GM18868 (cell line): ENCODE results near the gene NPIPA1.
"Not testable (repeated sequence)": the region's sequence is repeated elsewhere in the genome, so short reads cannot be mapped to it uniquely, and the experiment has no call there.

ENCODE experiments used
- ATAC-seq: cut with Tn5 transposase; IDR thresholded peaks from one replicate; pipeline ENCODE4 v1.9.1; 2021; ENCODE audit warnings: mild to moderate bottlenecking, moderate library complexity; ENCODE audit not compliant: unreplicated experiment

Gene NPIPA1

DNA sequence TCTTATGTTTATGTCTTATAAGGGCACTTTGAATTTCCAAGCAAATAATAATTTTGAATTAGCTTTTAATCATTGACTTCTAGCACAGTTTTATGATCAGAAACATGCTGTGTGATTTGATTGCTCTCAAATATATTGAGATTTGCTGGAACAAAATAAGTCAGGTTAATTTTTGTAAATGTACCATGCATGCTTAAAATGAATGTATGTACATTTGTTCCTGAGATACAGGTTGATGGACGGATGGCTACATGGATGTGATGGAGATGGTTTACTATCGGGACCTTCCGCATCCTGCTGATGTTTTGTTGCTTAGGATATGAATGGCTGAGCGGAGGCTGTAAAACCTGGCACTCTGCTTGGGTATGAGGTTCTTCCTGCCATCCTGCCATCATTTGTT is at the start of gene NPIPA1:
Gene NPIPA1, plus strand, starts transcription at position 301 of the 400 bp plus-strand sequence. Its CDS starts 0 bp downstream, at position 301.
- not testable (repeated sequence) for ATAC-seq

DNA sequence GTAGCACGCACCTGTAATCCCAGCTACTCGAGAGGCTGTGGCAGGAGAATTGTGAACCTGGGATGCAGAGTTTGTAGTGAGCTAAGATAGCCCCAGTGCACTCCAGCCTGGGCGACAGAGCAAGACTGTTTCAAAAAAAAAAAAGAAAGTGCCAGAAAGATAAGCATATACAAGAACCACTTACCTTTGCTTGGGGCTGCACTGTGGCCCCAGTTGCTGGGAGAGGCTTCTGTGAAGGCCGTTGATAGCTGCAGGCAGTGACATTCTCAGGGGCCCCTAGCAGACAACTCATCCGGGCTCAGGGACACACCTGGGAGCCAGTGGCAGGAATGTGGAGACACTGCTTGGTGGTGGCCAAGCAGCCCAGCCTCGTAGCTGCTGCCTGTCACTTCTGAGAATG is 45.1 kb upstream of the NPIPA1 start:
- not testable (repeated sequence) for ATAC-seq

DNA sequence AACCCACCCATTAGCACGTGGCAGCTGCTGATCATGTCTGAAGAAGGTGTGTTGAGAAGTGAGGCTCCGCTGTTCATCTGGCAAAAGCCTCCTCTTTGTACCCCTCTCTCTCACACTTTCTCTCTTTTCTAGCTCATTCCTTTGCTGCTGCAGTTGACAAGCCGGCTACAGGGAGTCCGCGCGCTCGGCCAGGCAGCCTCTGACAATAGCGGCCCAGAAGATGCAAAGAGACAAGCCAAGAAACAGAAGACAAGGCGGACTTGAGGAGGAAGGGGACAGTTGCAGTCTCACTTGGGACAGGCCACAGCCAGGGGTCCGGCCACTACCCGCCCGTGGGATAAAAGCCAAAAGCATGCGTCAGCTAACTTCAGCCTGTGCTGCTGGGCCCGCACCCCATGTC is 41.9 kb upstream of the NPIPA1 start:
- ATAC-seq = not testable (repeated sequence)

DNA sequence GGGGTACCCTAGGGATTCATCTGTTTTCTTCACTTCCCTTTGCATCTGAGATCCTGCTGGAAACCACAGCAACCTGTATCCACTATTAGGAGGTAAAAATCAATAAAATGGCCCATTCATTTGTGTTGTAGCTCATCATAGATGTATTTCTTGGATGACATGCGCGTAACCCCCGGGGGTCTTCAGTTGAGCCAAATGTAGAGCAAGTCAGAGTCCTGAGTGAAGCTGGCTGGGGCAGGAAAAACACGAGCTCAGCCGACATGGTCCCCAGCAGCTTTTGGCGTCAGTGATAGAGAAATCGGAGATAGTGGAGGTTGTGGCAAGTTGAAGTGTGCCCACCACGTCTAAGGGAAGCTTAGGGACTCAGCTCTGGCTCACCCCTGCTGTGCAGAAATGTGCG is 41.2 kb upstream of the NPIPA1 start:
- not testable (repeated sequence) for ATAC-seq

DNA sequence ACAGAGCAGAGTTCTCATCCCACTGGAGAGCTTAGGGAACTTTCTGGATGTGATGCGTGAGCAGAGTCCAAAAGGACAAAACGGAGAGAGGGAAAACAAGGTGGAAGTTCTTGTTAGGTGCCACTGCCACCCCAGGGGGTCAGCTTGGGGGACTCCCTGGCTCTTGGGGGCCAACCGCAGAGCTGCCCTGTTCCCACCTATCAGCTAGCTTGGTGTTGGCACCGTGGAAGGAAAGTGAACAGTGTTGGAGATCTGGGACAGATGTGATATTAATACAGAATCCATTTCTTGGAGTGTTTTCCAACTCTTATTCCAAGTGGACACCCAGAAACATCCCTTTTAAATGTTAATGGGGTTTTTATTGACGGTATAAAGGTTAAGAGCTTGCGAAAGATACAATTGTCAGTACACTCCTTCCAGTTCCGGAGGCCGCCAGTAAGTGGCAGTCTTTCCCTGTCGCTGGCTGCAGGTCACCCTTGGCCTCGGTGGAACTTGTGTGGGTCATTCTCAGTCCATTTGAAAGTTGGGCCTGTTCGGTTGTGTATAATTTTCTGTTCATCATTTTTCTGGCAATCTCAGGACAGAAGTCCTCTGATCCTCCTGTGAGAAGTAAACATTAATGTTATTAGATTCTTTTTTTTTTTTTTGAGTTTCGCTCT is 40.1 kb upstream of the NPIPA1 start:
- ATAC-seq = not testable (repeated sequence)

DNA sequence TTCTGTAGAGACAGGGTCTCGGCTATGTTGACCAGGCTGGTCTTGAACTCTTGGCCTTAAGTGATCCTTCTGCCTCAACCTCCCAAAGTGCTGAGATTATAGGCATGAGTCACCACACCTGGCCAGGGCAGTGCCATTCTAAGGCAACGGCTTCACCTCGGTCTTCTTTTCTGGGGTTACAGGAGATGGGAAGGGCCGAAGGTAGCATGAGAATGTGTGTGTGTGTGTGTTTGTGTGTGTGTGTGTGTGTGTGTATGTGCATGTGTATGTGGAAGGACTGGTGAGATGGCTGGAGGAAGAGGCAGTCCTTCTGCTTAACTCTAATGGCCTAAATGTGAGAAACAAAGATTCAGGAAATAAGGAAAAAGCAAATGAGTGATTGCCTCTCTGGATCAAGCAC is 39.1 kb upstream of the NPIPA1 start:
- ATAC-seq = not testable (repeated sequence)

DNA sequence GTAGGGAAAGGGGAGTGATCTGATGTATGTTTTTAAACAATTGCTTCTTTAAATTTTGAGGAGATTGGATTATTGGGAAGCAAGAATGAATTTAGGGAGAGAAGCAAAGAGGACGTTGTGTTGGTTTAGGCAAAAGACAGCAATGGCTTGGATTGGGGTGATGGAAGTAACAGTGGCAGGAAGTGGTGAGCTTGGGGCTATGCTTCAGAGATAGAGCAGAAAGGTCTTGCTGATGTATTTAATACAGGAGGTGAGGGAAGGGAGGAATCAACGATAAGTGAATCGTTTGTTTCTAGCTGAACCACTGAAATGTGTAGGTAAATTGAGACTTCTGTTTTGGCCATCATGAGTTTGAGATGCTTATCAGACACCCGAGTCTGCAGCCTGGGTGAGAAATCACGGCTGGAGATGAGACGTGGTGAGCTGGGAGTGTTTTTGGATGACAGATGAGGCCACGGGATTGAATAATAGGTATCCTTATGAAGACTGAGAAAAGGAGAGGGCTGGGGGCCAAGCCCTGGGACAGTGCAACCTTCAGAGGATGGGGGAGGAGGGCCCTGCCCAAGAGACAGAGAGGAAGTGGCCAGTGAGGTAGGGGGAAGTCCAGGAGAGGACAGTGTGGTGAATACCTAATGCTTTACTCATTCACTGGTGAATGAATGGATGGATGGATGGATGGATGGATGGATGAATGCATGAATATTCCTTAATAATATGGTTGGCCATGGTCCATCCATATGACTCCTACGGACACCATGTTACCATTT is 33.9 kb upstream of the NPIPA1 start:
- not testable (repeated sequence) for ATAC-seq

DNA sequence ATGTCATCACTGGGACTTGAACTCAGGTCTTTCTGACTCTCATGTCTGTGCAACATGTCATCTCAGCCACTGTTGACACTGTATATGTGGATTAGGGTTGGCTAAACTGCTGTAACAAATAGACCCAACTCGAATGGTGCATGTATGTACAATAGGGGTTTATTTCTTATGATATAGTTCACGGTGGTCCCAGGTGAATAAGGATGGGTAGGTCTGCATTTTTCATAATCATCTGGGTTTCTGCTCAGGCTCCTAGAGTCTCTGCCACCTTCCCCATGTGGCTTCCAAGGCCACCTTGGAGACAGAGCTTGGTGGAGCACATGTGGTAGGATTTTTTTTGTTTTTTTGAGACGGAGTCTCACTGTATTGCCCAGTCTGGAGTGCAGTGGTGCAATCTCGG is 27.5 kb upstream of the NPIPA1 start:
- not testable (repeated sequence) for ATAC-seq

DNA sequence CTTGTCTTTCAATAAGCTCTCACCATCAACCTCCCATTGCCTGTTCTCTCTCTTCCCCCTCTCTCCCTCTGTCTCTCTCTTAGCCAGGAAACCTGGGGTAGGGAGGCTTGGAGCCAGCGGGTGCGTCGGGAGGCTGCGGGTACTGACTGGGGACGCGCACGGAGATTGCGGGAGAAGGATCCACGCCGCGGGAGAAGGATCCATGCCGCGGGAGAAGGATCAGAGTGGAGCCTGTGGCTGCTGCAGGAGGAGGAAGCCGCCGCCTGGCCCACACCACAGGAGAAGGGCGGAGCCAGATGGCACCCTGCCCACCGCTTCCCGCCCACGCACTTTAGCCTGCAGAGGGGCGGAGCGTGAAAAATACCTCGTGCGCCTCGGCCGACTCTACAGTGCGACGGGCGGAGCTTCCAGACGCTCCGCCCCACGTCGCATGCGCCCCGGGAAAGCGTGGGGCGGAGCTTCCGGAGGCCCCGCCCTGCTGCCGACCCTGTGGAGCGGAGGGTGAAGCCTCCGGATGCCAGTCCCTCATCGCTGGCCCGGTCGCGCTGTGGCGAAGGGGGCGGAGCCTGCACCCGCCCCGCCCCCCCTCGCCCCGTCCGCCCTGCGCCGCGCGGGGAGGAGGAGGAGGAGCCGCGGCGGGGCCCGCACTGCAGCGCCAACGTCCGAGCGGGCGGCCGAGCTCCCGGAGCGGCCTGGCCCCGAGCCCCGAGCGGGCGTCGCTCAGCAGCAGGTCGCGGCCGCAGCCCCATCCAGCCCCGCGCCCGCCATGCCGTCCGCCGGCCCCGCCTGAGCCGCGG is 26.2 kb upstream of the NPIPA1 start:
- not testable (repeated sequence) for ATAC-seq

DNA sequence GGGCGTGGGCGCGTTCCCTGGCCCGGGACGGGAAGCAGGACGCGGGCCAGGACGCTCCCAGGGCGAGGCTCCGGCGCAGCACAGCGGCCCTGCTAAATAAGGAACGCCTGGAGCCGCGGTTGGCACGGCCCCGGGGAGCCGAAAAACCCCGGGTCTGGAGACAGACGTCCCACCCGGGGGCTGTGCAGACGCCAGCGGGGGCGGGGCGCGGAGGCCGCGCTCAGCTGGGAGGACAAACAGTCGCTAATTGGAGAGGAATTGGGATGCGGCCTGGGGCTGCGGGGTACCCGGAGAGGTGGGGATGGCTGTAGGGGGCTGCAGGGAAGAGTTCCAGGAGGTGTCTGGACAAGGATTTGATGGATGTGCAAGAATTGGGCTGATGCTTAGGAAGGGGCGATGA is 25.3 kb upstream of the NPIPA1 start:
- ATAC-seq = not testable (repeated sequence)

DNA sequence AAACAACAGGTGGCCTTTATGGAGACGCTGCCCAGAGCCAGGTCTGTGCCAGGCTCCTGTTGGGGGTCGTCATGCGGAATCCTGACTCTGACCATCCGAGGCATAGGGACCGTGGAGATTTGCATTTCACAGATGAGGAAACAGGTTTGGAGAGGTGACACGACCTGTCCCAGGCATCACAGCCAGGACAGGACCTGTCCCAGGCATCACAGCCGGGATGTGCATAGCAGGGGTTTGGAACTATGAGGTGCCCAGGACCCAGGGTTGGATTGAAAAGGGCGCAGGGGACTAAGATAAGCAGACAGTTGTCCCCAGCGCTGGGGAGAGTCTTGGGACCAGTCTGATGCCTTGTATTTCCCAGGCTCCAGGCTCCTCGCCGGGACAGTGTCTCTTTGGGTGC is 24.7 kb upstream of the NPIPA1 start:
- ATAC-seq = not testable (repeated sequence)

DNA sequence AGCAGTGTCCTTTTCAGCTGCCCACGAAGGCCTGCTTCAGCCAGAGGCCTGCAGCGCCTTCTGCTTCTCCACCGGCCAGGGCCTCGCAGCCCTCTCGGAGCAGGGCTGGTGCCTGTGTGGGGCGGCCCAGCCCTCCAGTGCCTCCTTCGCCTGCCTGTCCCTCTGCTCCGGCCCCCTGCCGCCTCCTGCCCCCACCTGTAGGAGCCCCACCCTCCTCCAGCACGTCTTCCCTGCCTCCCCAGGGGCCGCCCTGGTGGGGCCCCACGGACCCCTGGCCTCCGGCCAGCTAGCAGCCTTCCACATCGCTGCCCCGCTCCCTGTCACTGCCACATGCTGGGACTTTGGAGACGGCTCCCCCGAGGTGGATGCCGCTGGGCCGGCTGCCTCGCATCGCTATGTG is 18.7 kb upstream of the NPIPA1 start:
- ATAC-seq = not testable (repeated sequence)

DNA sequence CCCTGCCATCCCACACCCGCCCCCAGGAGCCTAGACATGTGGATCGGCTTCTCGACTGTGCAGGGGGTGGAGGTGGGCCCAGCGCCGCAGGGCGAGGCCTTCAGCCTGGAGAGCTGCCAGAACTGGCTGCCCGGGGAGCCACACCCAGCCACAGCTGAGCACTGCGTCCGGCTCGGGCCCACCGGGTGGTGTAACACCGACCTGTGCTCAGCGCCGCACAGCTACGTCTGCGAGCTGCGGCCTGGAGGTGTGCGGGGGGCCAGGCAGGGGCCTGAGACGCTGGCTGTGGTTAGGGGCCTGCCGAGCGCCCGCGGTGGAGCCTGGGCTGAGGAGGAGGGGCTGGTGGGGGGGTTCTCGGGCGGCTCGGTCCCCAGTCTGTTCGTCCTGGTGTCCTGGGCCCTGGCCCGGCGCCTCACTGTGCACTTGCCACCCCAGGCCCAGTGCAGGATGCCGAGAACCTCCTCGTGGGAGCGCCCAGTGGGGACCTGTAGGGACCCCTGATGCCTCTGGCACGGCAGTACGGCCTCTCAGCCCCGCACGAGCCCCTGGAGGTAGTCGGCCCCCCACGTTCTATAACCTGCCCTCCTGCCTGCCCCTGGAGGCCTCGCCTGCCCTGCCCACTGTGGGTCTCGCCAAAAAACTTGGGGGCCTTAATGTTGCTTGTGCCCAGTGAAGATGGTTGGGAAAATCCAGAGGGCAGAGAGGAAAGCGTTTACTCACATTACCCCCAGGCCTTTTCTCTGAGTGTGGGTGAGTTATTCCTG is 17.2 kb upstream of the NPIPA1 start:
- ATAC-seq = not testable (repeated sequence)

DNA sequence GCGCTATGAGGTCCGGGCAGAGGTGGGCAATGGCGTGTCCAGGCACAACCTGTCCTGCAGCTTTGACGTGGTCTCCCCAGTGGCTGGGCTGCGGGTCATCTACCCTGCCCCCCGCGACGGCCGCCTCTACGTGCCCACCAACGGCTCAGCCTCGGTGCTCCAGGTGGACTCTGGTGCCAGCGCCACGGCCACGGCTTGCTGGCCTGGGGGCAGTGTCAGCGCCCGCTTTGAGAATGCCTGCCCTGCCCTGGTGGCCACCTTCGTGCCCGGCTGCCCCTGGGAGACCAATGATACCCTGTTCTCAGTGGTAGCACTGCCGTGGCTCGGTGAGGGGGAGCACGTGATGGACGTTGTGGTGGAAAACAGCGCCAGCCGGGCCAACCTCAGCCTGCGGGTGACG is 15.0 kb upstream of the NPIPA1 start:
- not testable (repeated sequence) for ATAC-seq

DNA sequence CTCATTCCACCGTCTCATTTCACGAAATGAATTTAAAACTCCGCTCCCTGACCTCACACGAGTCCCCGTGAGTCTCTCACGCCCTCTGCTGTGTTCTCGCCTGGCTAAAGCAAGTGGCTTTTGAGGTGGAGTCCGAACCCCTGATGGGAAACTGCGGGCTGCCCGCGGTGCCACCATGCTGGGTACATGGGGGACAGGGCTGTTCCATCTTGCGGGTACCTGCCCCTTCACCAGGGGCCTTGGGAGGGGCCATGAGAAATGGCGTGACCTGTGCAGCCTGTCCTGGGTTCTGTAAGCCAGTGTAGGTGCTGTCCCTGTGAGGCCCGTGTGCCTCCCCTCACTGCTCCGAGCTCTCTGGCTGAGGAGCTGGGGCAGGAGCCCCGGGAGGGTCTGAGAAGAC is 14.3 kb upstream of the NPIPA1 start:
- ATAC-seq = not testable (repeated sequence)

DNA sequence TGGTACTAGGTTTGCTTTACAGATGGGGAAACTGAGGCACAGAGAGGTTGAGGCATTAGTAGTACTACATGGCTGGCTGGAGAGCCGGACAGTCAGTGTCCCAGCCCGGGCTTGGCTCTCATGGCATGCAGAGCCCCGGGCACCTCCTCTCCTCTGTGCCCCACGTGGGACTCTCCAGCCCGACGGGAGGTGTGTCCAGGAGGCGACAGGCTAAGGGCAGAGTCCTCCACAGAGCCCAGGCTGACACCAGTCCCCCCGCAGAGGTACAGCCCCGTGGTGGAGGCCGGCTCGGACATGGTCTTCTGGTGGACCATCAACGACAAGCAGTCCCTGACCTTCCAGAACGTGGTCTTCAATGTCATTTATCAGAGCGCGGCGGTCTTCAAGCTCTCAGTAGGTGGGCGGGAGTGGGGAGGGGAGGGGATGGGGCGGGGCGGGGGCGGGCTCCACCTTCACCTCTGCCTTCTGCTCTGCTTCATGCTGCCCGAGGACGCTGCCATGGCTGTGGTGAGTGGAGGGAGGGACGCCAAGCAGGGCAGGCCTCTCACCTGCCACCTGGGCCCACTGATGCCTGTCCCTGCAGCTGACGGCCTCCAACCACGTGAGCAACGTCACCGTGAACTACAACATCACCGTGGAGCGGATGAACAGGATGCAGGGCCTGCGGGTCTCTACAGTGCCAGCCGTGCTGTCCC is 13.7 kb upstream of the NPIPA1 start:
- not testable (repeated sequence) for ATAC-seq

DNA sequence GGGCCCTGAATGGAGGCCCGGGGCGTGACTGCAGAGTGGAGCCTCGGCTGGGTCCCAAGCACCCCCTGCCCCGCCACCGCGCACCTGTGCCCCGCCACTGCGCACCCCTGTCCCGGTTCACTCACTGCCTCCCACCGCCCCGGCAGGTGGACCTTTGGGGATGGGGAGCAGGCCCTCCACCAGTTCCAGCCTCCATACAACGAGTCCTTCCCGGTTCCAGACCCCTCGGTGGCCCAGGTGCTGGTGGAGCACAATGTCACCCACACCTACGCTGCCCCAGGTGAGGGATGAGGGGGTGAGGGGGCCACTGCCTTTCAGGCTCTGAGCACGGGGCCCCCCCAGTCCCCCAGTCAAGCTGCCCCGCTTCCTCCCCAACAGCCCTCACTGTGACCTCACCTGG is 12.9 kb upstream of the NPIPA1 start:
- ATAC-seq = not testable (repeated sequence)

DNA sequence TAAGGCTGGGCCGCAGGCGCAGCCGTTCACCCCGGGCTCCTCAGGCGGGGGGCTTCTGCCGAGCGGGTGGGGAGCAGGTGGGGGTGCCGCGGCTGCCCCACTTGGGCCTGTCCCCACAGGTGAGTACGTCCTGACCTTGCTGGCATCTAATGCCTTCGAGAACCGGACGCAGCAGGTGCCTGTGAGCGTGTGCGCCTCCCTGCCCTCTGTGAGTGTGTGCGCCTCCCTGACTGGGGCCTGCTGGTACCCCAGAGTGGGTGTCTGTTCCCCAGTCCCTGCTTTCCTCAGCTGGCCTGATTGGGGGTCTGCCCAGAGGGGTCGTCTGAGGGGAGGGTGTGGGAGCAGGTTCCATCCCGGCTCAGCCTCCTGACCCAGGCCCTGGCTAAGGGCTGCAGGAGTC is 12.3 kb upstream of the NPIPA1 start:
- not testable (repeated sequence) for ATAC-seq

DNA sequence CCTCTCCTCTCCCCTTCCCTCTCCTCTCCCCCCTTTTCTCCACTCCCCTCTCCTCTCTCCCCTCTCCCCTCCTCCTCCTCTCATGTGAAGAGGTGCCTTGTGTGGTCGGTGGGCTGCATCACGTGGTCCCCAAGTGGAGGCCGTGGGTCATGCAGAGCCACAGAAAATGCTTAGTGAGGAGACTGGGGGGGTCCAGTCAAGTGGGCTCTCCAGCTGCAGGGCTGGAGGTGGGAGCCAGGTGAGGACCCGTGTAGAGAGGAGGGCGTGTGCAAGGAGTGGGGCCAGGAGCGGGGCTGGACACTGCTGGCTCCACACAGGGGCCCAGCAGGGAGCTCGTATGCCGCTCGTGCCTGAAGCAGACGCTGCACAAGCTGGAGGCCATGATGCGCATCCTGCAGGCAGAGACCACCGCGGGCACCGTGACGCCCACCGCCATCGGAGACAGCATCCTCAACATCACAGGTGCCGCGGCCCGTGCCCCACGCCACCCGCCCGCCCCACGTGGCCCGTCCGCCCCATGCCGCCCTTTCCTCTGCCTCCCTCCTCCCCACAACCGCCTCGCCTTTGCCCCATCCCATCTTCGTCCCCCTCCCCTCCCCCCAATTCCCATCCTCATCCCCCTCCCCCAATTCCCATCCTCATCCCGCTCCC is 9.1 kb upstream of the NPIPA1 start:
- not testable (repeated sequence) for ATAC-seq

DNA sequence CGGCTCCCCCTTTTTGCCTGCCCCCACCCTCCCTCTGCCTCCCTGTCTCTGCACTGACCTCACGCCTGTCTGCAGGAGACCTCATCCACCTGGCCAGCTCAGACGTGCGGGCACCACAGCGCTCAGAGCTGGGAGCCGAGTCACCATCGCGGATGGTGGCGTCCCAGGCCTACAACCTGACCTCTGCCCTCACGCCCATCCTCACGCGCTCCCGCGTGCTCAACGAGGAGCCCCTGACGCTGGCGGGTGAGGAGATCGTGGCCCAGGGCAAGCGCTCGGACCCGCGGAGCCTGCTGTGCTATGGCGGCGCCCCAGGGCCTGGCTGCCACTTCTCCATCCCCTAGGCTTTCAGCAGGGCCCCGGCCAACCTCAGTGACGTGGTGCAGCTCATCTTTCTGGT is 8.1 kb upstream of the NPIPA1 start:
- ATAC-seq = not testable (repeated sequence)
